Brain microvascular endothelial cell (primary cell): ENCODE measurements around the gene TSC2.

Experiments used
- DNase-seq: peaks from one replicate; pipeline ENCODE4 v3.0.0-alpha.2; 2020
- H3K27ac ChIP-seq: fragments of 250-450 bp; sonication (Bioruptor Pico); 2 replicates; pipeline ENCODE4 v1.5.1; 2020; ENCODE audit warnings: mild to moderate bottlenecking, moderate library complexity
- H3K27me3 ChIP-seq: fragments of 250-450 bp; sonication (Bioruptor Pico); replicated peaks from 2 replicates; pipeline ENCODE4 v1.5.1; 2020; ENCODE audit warnings: mild to moderate bottlenecking
- H3K36me3 ChIP-seq: fragments of 250-450 bp; sonication (Bioruptor Pico); replicated peaks from 2 replicates; pipeline ENCODE4 v1.5.1; 2020; ENCODE audit warnings: mild to moderate bottlenecking
- H3K4me3 ChIP-seq: 2 replicates; pipeline ENCODE4 v1.5.1; 2011; ENCODE audit warnings: low read depth, mild to moderate bottlenecking, control low read depth, low read length, moderate library complexity
- CTCF ChIP-seq: IDR thresholded peaks from 2 replicates; pipeline ENCODE4 v1.5.1; 2011; ENCODE audit warnings: low read depth, mild to moderate bottlenecking, moderate library complexity, low read length, control low read depth, inconsistent platforms; ENCODE audit errors: missing control alignments
- in situ Hi-C: cut with HindIII; loops from 2 replicates; pipeline ENCODE4 v1.10.0; 2017; ENCODE audit warnings: low sequenced_read_pairs, low pct_ligation_motif_present

Gene TSC2

GRCh38 chr16:2064368-2064945, 16.7 kb downstream of the TSC2 start:
- DNase-seq = no peak
- Histone ChIP-seq H3K27me3 (no peaks in the 10 kb centered on the region), H3K27ac (no peak overlapping the region), H3K4me3 (no peak overlapping the region), H3K36me3 (peaks cover 52% of the 10 kb centered on the region)
- in situ Hi-C loops = no loop called here
- TF ChIP-seq CTCF = no peak

- Histone ChIP-seq H3K36me3 (peaks cover 51% of the 10 kb centered on the region), H3K27me3 (no peaks in the 10 kb centered on the region), H3K27ac (no peak overlapping the region), H3K4me3 (no peak overlapping the region)
- in situ Hi-C loops = no loop called here
- TF ChIP-seq CTCF = no peak
- no peak for DNase-seq
Measured at GRCh38 chr16:2066139-2066538, 18.4 kb downstream of the TSC2 start.

- DNase-seq = no peak
- Histone ChIP-seq H3K4me3 (no peak overlapping the region), H3K36me3 (peaks cover 62% of the 10 kb centered on the region), H3K27me3 (no peaks in the 10 kb centered on the region), H3K27ac (no peak overlapping the region)
- TF ChIP-seq CTCF = no peak
- in situ Hi-C loops = loop anchor here (10.0 kb wide), 1 partner anchor 94 kb away; no protein-coding TSS in a partner anchor
Measured at GRCh38 chr16:2070576-2071453, 23.0 kb downstream of the TSC2 start.

- Histone ChIP-seq H3K36me3 (peaks cover 65% of the 10 kb centered on the region), H3K27ac (no peak overlapping the region), H3K4me3 (no peak overlapping the region), H3K27me3 (no peaks in the 10 kb centered on the region)
- DNase-seq = no peak
- in situ Hi-C loops = loop anchor here (10.0 kb wide), 1 partner anchor 93 kb away; no protein-coding TSS in a partner anchor
- no peak for TF ChIP-seq CTCF
Measured at GRCh38 chr16:2071454-2072202, 23.8 kb downstream of the TSC2 start.

GRCh38 chr16:2072926-2073325, 25.1 kb downstream of the TSC2 start:
- no peak for DNase-seq
- H3K4me3 ChIP-seq = no peak overlapping the region
- no peak for TF ChIP-seq CTCF
- in situ Hi-C loops = loop anchor here (10.0 kb wide), 1 partner anchor 92 kb away; no protein-coding TSS in a partner anchor
- no peak overlapping the region for H3K27ac ChIP-seq
- H3K27me3 ChIP-seq = no peaks in the 10 kb centered on the region
- H3K36me3 ChIP-seq = peaks cover 67% of the 10 kb centered on the region
